Fibroblast of skin of left biceps (primary cell): ENCODE results near the gene BMP8B.
"Not testable (repeated sequence)": the region's sequence is repeated elsewhere in the genome, so short reads cannot be mapped to it uniquely, and the experiment has no call there.

Experiments used
- DNase-seq, 2 experiments: peaks; one replicate each; pipeline ENCODE4 v3.0.0-alpha.2; 2013; ENCODE audit warnings: low read depth in 2 of 2

BMP8B gene, protein sequence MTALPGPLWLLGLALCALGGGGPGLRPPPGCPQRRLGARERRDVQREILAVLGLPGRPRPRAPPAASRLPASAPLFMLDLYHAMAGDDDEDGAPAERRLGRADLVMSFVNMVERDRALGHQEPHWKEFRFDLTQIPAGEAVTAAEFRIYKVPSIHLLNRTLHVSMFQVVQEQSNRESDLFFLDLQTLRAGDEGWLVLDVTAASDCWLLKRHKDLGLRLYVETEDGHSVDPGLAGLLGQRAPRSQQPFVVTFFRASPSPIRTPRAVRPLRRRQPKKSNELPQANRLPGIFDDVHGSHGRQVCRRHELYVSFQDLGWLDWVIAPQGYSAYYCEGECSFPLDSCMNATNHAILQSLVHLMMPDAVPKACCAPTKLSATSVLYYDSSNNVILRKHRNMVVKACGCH

DNA sequence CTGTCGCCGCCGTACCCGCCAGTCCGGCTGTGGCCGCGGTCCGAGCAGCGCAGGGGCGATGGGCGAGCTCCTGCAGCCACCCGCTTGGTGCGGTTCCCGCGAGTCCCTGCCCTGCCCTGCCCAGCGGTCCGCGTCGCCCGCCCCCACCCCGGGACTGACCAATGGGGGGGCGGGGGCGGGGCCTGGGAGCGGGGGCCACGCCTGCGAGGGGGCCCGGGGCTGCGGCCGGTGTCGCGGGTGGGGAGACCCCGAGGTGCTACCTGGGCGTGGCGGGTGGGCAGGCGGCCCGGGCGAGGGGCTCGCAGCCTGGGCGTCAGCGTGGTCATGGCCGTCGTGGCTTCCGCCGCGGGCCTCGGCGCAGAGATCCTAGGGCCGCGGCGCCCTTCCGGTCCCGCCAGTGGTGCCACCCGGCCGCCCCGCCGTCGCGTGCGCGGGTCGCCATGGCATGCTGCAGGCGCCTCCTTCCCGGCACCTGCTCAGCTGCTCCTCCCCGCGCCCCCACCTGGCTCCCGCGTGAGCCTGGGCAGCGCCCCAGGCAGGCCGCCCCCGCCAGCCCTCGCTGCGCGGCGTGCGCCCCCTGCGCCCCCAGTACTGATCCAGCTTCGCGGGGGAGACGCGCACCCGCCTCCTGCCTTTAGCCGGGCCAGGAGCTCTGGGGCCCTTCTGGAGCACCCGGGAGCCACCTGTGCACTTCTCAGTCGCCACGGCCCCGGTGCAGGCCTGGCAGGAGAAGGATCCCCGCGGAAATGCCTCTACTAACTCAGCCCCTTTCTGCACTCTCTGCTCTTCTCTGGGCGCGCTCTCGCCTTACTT is at the start of gene BMP8B:
Gene BMP8B (minus strand): TSS at position 108 of the 813 bp plus-strand sequence. CDS start 380 bp downstream, outside the sequence.
- no peak for DNase-seq

DNA sequence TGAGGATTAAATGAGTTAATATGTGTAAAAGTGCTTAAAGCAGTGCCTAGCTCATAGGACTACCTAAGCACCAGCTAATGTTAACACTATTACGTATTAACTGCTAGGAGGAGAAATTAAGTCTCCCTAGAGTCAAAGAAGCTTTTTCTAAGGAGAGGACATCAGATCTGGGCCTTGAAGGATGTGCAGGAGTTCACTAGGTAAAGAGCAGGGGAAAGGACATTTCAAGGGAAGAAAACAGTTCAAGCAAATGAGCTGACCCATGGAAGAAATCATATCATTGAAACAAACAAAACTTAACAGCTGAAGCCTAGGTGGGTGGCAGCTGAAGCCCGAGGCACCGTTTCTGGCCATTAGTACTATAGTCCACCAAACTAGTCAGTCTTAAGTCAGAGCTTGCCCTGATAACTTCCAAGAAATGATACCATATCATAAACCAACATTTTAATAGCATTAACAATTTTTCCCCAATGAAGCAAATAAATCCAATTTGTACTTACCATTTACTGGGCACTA is 48.0 kb upstream of the BMP8B start:
- no peak for DNase-seq

DNA sequence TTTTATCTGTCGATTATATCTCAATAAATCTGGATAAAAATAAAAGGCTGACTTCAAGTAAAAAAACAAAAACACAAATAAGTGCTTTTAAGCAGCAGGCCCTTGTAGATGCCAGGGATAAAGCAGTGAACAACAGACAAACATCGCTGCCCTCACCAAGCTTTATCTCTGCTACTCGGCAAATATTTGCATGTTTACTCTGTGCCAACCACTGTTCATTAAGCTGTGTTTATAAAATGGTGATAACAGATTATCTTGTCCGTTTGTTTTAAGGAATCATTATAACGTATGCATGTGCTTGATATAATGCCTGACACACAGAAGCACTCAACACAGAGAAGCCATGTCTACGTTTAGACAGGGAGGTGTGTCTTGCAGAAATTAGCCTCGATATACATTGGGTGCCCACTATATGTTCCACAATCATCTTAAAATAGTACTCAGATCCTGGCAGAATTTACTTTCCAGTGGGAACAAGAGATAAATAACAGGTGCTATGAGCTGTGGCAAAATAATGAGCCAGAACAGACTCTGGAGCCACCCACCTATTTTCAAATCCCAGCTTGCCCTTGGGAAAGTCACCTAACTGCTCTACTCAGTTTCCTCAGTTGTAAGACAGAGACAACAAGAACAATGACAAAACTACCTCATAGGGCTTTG is 47.4 kb upstream of the BMP8B start:
- DNase-seq: no peak

DNA sequence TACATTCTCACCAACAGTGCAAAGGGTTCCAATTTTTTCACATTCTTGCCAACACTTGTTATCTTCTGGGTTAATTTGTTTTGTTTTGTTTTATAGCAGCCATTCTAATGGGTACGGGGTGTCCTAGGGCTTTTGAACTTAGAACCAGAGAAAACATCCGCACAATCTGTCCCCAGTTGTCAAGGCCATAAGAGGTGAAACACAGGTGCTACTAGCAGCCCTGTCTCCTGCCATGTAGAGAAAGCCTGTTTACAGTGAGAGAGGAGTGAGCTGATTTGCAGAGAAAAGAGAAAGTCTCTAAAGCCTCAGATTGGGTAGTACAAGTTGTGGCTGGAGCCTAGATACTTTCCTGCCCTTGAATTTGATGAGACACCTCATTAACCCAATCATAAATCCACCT is 46.4 kb upstream of the BMP8B start:
- DNase-seq: no peak

DNA sequence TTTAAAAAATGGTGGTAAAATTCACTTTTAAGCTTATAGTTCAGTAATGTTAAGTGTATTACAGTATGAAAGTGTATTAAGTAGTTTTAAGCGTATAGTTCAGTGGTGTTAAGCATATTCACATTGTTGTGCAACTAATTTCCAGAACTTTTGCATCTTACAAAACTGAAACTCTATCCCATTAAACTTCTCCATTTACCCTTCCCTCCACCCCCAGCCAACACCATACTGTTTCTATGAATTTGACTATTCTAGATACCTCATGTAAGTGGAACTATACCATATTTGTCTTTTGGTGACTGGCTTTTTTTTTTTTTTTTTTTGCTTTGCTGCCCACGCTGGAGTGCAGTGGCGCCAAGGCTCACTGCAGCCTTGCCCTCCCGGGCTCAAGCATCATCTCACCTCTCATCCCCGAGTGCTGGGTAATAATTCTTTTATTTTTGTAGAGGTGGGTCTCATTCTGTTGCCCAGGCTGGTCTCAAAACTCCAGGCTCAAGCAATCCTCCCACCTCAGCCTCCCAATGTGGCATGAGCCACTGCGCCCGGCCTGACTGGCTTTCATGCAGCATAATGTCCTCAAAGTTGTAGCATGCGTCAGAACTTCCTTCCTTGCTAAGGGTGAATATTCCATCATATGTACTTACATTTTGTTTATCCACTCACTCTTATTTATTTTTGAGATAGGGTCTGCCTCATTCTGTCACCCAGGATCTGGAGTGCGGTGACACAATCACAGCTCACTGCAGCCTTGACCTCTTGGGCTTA is 45.1 kb upstream of the BMP8B start:
- DNase-seq: no peak

DNA sequence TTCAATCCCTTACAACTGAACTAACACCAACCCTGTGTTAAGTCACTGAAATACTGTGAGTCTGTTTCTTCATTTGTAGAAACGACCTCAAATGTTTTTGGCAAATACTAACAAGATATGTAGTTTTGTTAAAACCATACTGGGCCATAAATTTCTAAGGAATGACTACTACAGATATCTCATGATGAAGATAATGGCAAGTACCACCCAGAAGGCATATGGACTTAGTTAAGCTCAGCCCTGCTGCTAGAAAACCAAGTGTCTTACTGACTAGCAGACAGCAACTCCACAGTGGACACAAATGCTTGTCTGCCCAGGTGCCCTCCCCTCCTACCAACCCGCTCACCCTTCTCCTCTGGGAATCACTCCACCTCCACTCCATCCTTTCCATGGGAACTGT is 44.5 kb upstream of the BMP8B start:
- DNase-seq: peak; percentile 20 to 41

DNA sequence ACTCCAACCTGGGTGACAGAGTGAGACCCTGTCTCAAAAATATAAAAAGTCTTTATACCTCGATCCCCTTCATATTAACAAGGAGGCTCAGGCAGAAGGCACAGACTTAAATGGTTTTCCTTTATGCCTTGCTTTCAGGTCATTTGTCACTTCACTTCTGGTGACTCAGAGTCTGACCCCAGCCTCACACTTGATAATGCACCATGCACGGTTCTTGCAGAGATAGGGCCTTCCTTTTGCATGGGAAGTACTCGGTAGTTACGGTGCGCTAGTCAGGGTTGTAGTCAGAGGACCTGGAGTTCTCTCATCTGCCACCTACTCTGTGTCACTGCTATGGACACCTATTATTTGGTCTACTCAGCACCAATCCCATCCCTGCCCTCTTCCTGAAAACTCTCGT is 43.6 kb upstream of the BMP8B start:
- DNase-seq: no peak

DNA sequence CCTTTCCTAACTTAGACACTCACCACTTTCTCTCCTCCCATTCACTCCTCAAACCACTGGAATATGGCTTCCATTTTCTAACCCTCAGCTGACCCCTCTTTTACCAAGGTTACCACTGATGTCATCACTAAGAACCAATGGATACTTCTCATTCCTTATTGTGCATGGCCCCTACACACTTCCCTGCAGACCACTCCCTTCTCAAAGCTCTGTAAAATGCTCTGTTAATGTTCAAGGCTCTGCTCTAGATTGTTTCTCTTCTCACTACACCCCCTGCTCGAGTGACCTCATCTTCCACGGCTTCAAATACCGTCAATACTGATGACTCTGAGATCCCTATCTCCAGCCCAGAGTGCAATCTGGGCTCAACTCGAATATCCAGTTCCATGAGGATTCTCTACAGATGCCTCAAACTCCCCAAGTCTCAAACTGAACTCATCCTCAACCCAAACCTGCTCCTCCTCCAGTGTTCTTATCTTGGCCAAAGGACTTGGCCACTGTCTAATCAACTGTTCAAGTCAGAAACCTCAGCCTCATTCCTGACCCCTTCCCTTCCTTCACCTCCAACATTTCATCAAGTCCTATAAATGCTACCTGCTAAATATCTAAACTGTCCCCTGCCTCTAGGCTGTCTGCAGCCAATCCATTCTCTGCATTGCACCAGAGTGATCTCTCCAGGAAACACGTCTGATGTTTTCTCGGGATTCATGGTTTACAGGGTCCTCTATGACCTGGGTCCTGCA is 41.3 kb upstream of the BMP8B start:
- no peak for DNase-seq

DNA sequence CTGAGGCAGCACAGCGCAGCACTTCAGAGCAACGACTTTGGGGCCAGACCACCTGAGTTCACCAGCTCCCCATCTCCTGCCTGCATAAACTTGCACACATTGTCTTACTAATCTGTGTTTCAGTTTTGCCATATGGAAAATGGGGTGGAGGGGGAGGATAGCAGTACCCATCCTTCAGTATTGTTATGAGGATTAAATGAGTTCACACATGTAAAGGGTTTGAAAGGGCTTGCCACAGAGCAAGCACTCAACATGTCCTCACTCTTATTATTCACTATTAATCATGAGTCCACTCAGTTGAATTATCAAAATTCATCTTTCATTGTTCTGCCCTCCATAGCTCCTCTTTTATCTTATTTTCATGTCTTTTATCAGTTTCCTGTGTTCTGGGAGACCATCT is 40.1 kb upstream of the BMP8B start:
- DNase-seq: no peak

DNA sequence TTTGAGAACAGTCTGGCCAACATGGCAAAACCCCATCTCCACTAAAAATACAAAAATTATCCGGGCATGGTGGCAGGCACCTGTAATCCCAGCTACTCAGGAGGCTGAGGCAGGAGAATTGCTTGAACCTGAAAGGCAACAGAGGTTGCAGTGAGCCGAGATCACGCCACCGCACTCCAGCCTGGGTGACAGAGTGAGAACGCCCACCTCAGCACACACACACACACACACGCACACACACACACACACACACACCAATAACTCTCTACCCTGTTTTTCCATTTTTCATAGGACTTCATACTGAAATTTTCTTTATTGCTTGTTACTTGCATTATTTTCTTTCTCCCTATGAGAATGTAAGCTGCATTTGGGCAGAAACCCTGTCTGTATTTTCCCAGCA is 39.6 kb upstream of the BMP8B start:
- DNase-seq: not testable (repeated sequence)

DNA sequence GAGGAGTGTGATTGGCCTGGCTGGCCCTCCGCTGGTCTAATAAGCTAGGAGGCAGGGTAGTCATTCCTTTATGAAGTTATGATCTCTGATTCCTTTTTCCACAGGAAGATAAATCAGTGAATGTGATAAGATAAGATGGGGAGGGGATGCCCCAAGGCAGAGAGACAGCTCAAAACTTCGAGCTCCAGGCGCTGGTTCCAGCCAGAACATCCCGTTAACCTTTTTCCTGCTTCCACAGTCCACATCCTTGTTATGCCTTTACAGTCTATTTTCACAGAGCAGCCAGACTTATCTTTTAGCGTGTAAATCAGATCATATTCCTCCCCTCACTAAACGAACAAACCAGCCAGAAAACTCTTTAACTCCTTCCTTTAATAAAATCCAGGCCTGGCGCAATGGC is 38.5 kb upstream of the BMP8B start:
- no peak for DNase-seq

DNA sequence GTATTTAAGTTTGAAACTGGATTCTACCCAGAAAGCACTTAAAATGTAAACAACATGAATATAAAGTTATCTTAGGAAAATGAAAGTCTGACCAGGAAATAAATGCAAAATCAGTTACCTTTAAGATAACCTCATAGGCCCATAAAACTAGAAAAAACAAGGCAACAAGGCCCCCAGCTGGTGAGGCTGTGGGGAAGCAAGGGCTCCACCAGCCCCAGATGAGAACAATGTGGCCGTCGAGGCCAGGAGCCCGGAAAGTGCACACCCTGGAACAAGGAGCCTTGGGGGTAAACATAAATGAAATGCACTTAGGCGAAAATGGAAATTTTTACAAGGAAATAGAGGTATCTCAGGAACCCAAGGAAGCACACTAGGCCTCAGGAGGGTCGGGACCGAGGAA is 37.9 kb upstream of the BMP8B start:
- no peak for DNase-seq

DNA sequence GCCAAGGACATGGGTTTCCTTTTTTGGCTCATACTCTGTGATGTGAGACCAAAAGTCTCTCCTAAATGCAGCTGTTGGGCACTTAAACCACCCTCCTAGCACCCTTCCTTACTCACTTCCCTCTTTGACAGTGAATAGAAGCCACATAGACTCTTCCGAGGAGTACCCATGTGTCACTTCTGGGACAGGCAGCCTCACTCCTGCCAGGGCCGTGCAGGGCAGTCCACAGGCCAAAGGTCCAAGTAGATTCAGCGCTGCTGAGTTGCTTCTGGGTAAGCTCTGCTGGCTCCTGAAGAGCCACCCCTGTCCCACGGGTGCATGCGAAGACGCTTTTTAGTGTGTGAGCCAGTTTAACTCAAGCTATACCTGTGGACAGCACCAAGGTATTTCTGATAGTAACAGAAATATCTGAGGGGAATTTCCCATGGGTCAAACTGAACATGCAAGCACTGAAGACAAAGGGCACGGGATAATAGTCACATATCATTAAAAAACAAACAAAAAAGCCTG is 36.8 kb upstream of the BMP8B start:
- no peak for DNase-seq

DNA sequence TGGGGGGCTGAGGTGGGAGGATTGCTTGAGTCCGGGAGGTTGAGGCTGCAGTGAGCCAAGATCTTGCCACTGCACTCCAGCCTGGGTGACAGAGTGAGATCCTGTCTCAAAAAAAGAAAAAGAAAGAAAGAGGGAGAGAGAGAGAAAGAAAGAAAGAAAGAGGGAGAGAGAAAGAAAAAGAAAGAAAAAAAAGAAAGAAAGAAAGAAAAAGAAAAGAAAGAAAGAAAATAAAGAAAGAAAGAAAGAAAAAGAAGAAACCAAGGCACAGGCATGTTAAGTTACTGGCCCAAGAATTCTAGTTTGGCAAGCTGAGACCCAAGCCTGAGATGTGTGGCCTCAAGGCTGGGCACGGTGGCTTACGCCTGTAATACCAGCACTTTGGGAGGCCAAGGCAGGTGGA is 34.8 kb upstream of the BMP8B start:
- not testable (repeated sequence) for DNase-seq

DNA sequence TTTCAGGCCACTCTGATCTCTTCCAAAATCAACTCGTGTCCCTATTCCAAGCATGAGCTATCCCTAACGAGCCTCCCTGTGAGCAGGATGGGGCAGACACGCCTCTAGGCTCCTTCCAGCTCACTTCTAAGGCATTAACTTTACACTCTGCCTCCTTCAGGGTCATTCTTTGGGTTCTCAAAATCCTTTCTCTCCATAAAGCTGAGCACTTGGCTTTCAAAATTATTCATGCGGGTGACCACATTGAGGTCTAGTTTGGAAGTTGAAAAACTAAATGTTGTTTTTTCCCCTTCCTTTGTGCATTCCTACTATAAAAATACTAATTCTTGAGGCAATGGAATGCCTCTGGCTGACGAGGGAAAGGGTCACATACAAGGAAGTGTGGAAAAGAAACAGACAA is 33.5 kb upstream of the BMP8B start:
- no peak for DNase-seq

DNA sequence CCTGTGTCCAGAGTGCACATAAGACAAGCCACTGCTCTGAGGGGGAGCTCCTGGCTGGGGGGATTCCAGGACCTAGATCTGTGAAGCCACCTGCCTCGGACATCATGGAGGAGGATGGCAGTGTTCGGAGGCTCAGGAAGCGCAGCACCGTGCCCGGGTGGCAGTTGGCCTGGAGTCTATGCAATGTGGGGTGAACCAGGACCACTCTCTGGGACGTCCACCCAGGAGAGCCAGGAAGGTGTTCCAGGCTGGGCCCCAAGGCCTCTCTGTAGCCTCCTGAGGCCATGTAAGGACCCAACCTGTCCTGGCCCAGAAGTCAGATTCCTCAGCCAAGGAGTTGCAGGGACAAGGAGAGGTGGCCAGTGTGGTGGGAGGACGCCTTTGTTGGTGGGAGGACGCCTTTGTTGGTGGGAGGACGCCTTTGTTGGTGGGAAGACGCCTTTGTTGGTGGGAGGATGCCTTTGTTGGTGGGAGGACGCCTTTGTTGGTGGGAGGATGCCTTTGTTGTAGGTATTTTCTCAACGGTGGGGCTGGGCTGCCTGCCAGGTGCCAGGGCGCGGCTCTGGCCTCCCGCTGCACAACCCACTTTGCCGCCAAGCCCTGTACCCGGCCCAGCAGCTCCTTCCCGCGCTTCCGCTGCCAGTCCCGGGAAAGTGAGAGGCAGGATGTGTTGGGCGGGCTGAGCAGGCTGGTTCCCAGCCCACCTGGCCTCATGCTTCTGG is 30.6 kb upstream of the BMP8B start:
- DNase-seq: no peak

DNA sequence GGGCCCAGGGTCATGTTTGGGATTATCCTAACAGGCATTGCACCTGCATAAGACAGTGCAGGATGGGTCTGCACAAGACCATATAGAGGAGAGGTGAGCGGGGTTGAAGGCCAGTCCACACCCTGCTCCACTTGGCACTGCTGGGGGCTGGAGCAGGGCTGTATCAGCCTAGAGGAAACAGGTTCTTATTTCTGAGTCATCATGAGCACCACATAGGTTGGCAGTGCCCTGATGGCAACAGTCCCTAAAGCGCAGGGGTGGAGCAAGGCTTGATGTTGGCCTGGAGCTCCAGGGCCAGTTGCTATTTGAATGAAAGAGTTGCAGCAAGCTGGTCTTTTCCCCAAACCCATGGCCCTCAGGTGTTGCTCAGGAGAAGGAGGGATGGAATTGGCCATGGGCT is 29.8 kb upstream of the BMP8B start:
- no peak for DNase-seq

DNA sequence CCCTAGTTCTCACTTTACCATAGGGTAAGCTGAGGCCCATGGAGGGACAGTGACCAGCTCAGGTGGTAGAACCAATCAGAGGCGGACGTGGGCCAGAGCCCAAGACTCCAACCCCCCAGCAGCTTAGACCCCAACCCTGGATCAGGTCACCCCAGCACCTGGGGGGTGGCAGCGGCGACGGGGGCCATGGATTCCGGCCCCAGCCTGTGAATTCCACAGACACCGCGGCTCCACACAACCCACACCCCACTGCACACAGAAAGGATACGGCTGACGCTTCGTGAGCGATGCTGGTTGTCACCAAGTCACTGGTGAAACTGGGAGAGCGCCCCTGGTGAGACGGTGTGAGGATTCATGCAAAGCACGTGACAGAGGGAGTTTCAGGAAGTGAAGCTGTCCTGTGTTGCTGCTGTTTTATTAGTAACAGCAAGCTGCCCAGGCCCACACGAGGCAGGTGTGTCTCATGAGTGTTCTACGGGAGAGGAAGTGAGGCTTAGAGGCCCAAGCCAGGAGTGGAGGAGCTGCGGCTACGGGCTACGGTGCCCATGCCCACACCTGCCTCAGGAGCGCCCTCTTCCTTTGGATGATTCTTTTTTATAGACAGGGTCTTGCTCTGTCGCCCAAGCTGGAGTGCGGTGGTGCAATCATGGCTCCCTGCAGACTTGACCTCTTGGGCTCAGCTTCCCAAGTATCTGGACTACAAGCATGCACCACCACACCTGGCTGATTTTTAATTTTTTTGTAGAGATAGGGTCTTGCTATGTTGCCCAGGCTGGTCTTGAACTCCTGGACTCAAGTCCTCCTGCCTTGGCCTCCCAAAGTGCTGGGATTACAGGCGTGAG is 28.6 kb upstream of the BMP8B start:
- DNase-seq: not testable (repeated sequence)
